Stimulated activated CD8-positive, alpha-beta memory T cell treated with anti-CD3 and anti-CD28 coated beads, Interleukin-12 subunit alpha, Interleukin-12 subunit beta, amount 100 ng/mL, for 1 hour (primary cell): ENCODE data around the gene DAZAP1.
"Not testable (repeated sequence)": the region's sequence is repeated elsewhere in the genome, so short reads cannot be mapped to it uniquely, and the experiment has no call there.

ENCODE experiments used
- DNase-seq: peaks from one replicate; pipeline ENCODE4 v3.0.0-alpha.2; 2020; ENCODE audit warnings: low read depth

The DAZAP1 gene

GRCh38 chr19:1473085-1473851 is 65.9 kb downstream of the DAZAP1 start:
- DNase-seq: no peak

- no peak for DNase-seq
These were observed 66.8 kb downstream of the DAZAP1 start for GRCh38 chr19:1474011-1474764.

GRCh38 chr19:1474765-1475351 is 67.5 kb downstream of the DAZAP1 start:
- no peak for DNase-seq

GRCh38 chr19:1475751-1476437 is 68.5 kb downstream of the DAZAP1 start:
- no peak for DNase-seq

GRCh38 chr19:1477056-1477455 is 69.7 kb downstream of the DAZAP1 start:
- not testable (repeated sequence) for DNase-seq

- DNase-seq: peak; percentile 85
These were observed 71.7 kb downstream of the DAZAP1 start, which contains the start of gene C19orf25 for GRCh38 chr19:1478934-1479707. C19orf25 (minus strand) TSS chr19:1479215; CDS start chr19:1478903, 312 bp downstream.

GRCh38 chr19:1481224-1481892 is 74.0 kb downstream of the DAZAP1 start:
- no peak for DNase-seq

GRCh38 chr19:1481893-1482360 is 74.5 kb downstream of the DAZAP1 start:
- DNase-seq: no peak

- no peak for DNase-seq
These were observed 75.2 kb downstream of the DAZAP1 start for GRCh38 chr19:1482361-1483130.

GRCh38 chr19:1483131-1483978 is 76.0 kb downstream of the DAZAP1 start:
- DNase-seq: no peak

GRCh38 chr19:1483979-1484428 is 76.6 kb downstream of the DAZAP1 start:
- no peak for DNase-seq
